ENCODE measurements around the gene BTBD9. TPM values are rescaled to one million over a fixed set of nuclear protein-coding genes. Genes with fewer than 3 reads are reported as not detected.

Gene BTBD9
- total and polyA plus RNA-seq, 2 donors (not counting 3 experiments of a cell fraction or from before 2014, with no cell fraction given), result 4.9 to 15.0 TPM

DNA sequence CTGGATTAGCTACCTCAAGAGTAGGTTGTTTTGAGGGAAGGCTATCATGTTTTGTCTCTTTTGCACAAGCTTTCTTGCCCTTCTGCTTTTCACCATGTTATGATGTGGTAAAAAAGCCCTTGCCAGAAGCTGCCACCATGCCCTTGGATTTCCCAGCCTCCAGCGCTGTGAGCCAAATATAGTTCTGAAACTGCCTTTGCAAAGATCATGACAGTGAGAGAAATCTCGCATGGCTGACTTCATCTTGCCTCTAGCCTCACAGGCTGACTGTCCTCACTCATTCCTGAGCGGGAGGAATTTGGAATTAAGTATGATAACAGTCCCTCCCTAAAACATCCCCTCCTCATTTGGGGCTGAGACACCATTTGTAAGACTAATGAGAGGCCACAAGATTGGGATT is 207.7 kb downstream of the BTBD9 start:
- BruUV-seq (replicated peaks), result no TSS peak
- H3K4me2 ChIP-seq (ENCODE audit: insufficient read depth, low read length), result no peak overlapping the region
- H3K79me2 ChIP-seq (ENCODE audit: control insufficient read depth, insufficient read depth, low read length), result no peaks in the 10 kb centered on the region
- no peak overlapping the region for H2AFZ ChIP-seq (ENCODE audit: low read depth, low read length)
- DNase-seq (ENCODE audit: low read depth, low spot score) (no peak), FAIRE-seq (no peak)
- peaks cover 7% of the 10 kb centered on the region for H3K4me1 ChIP-seq (ENCODE audit: control insufficient read depth, extremely low read depth, insufficient read depth, low read length)
- intact Hi-C loops (cut with micrococcal nuclease), result no loop called here
- TF ChIP-seq FOS (IDR thresholded peaks at IDR 0.05; ENCODE audit: borderline replicate concordance, insufficient read depth, low read length) (no peak), MYC (IDR thresholded peaks at IDR 0.05; ENCODE audit: low read depth, low read length) (no peak), GATA2 (IDR thresholded peaks at IDR 0.05; ENCODE audit: insufficient read depth, insufficient read length, low read depth, low read length) (no peak), POLR2AphosphoS5 (IDR thresholded peaks at IDR 0.05; ENCODE audit: insufficient read depth, low read depth, low read length) (no peak), EZH2 (IDR thresholded peaks at IDR 0.05; ENCODE audit: borderline replicate concordance, low read depth, low read length, severe bottlenecking) (no peak), POLR2A (IDR thresholded peaks at IDR 0.05; ENCODE audit: low read depth, low read length) (no peak), JUN (IDR thresholded peaks at IDR 0.05; ENCODE audit: borderline replicate concordance, insufficient read depth, insufficient read length, low read depth) (no peak)
- TF ChIP-seq, protein P1, sequence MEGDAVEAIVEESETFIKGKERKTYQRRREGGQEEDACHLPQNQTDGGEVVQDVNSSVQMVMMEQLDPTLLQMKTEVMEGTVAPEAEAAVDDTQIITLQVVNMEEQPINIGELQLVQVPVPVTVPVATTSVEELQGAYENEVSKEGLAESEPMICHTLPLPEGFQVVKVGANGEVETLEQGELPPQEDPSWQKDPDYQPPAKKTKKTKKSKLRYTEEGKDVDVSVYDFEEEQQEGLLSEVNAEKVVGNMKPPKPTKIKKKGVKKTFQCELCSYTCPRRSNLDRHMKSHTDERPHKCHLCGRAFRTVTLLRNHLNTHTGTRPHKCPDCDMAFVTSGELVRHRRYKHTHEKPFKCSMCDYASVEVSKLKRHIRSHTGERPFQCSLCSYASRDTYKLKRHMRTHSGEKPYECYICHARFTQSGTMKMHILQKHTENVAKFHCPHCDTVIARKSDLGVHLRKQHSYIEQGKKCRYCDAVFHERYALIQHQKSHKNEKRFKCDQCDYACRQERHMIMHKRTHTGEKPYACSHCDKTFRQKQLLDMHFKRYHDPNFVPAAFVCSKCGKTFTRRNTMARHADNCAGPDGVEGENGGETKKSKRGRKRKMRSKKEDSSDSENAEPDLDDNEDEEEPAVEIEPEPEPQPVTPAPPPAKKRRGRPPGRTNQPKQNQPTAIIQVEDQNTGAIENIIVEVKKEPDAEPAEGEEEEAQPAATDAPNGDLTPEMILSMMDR (IDR thresholded peaks at IDR 0.05; ENCODE audit: extremely low read depth in 1 of 2, insufficient read depth in 1 of 2, low read depth in 1 of 2, low read length in 2 of 2), result no peak
- TF ChIP-seq, protein P2, sequence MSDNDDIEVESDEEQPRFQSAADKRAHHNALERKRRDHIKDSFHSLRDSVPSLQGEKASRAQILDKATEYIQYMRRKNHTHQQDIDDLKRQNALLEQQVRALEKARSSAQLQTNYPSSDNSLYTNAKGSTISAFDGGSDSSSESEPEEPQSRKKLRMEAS (IDR thresholded peaks at IDR 0.05; ENCODE audit: insufficient read depth, insufficient read length), result no peak
- ChIA-PET POLR2A (no interaction called here), CTCF (no interaction called here)
- no peaks in the 10 kb centered on the region for H3K27me3 ChIP-seq (ENCODE audit: control insufficient read depth in 2 of 2, insufficient read depth in 2 of 2, low read length in 2 of 2)
- no peak overlapping the region for H3K27ac ChIP-seq (ENCODE audit: insufficient read depth, low read depth, low read length)
- dilution Hi-C loops (cut with MboI; ENCODE audit: extremely low pct_ligation_motif_present, low sequenced_read_pairs), result no loop called here
- H4K20me1 ChIP-seq (replicated peaks; ENCODE audit: control insufficient read depth, extremely low read depth, insufficient read depth, low read length), result no peaks in the 10 kb centered on the region
- no peaks in the 10 kb centered on the region for H3K36me3 ChIP-seq (ENCODE audit: control insufficient read depth in 2 of 2, extremely low read depth in 1 of 2, insufficient read depth in 2 of 2, low read length in 2 of 2)
- no peak overlapping the region for H3K4me3 ChIP-seq (replicated peaks in 1 of 3; ENCODE audit: insufficient read depth in 1 of 3, low read depth in 1 of 3, low read length in 3 of 3)
- H3K9me1 ChIP-seq (replicated peaks; ENCODE audit: control insufficient read depth, extremely low read depth, insufficient read depth, low read length), result no peaks in the 10 kb centered on the region
- no peaks in the 10 kb centered on the region for H3K9me3 ChIP-seq (replicated peaks; ENCODE audit: control insufficient read depth, insufficient read depth, low read length)
- no peak overlapping the region for H3K9ac ChIP-seq (replicated peaks; ENCODE audit: extremely low read depth, insufficient read depth, low read length)

Data from endothelial cell of umbilical vein (primary cell).